Left ventricle myocardium superior (tissue), 1 donor: Measurements from ENCODE around the gene EIF4E3. TPM values are rescaled to one million over a fixed set of nuclear protein-coding genes. Genes with fewer than 3 reads are reported as not detected.

ENCODE experiments used
- ATAC-seq: fragments of 200-7000 bp; cut with Tn5 transposase; one replicate; pipeline ENCODE4 v1.9.1; 2020; ENCODE audit warnings: mild to moderate bottlenecking, moderate library complexity
- DNase-seq: peaks from one replicate; pipeline ENCODE4 v3.0.0-alpha.2; 2020
- intact Hi-C: fragments of 100-400 bp; cut with micrococcal nuclease; formaldehyde crosslinking; loops from one replicate; pipeline ENCODE4 v1.11.0; 2022
- total RNA-seq: library from RNA; stranded (reverse); fragmentation: NEBNext Ultra II Directional; extraction: Animal tissue kit (Norgen Biotek cat#: 25700); gene quantifications from one replicate; pipeline ENCODE4 v1.2.1, GENCODE V29; 2021
- donor health status: DM: no; HTN: yes; CAD: no; lungs with severe emphysema.

Gene EIF4E3
- total RNA-seq, 1 donor from 2014 or later = 55.7 TPM

DNA sequence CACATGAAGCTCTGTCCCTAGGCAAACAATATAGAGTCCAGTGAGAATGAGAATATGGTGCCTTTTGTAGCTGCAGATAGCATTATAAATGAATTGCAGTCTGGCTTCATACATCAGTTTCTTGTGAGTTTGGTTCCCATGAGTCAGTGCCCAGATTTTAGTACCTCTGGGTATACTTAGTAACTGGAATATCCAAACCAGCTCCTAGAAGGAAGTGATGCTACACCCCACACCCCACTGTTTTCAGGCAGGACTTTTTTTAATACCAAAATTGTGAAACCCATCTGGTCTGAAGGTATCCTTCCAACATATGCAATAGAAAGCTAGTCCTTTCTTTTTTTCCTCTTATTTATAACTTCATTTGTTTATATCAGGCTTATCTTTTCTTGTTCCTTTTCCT is 99.5 kb downstream of the EIF4E3 start:
- ATAC-seq (no peak), DNase-seq (no peak)
- intact Hi-C loops = no loop called here

Other genes with a start within 250 kb of the EIF4E3 start
- 35.2 TPM for gene FOXP1, start 141.7 kb downstream of the EIF4E3 start, total RNA-seq
- gene GPR27, start 28.5 kb upstream of the EIF4E3 start, total RNA-seq = 4.4 TPM
- 0.22 TPM for gene PROK2, start 59.7 kb upstream of the EIF4E3 start, total RNA-seq